ENCODE measurements around the gene POT1. TPM values are rescaled to one million over a fixed set of nuclear protein-coding genes. Genes with fewer than 3 reads are reported as not detected.

Gene POT1
- total and polyA plus RNA-seq, 2 of the 13 experiments (the other 11 are each of a cell fraction or from before 2014, with no cell fraction given) = 21.7 to 23.4 TPM

DNA sequence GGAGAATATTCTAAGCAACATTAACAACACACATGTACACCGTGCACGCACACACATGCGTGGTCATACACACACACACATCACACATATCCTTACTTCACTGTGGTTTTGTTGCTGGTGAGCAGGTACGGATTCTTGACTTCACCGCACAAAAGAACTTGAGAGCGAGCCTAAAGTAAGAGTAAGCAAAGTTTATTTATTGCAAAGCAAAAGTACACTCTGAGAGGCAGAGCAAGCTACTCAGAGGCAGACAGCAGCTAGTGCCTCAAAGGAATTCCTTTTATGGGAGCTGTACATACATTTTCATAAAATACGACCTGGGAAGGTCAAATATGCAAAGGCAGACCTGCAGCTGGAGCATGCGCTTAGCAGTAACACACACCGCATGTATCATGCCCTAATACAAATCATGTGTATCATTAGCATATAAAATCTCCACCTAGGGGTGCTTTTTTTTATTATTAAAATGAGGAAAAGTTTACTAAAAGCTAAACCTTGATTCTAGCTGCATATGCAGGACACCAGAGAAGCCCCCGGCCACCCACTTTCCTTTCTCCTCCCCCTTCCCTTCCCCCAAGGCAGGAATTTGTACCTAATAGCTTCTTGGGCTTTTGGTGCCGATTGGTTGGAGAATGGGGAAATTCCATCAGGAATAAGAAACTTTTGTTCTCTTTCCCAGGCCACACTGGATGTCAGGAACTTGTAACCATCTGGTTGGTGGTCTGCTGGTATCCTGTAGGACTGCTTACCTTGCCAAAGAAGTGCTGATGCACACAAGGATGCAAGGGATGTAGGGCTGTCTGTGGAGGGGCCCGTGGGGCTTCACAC, 147.5 kb downstream of the POT1 start:
- TF ChIP-seq ZFP90 (CRISPR knock-in tag; IDR thresholded peaks at IDR 0.05; ENCODE audit: borderline replicate concordance) (no peak), DPF2 (CRISPR knock-in tag; IDR thresholded peaks at IDR 0.05; ENCODE audit: borderline replicate concordance, low read depth) (no peak), ZNF670 (CRISPR knock-in tag; IDR thresholded peaks at IDR 0.05; ENCODE audit: borderline replicate concordance) (no peak), MYC (CRISPR knock-in tag; IDR thresholded peaks at IDR 0.05; ENCODE audit: borderline replicate concordance) (no peak), GPBP1L1 (CRISPR knock-in tag; IDR thresholded peaks at IDR 0.05) (no peak), PBX3 (CRISPR knock-in tag; IDR thresholded peaks at IDR 0.05; ENCODE audit: borderline replicate concordance) (no peak)
- no peaks in the 10 kb centered on the region for H3K79me2 ChIP-seq (ENCODE audit: insufficient read depth, low read length)
- CTCF ChIA-PET (ENCODE audit: low intra/inter-chr PET ratio, low total read pairs) = no interaction called here
- no peak overlapping the region for H2AFZ ChIP-seq (ENCODE audit: low read length)
- in situ Hi-C loops (cut with HindIII; ENCODE audit: extremely low pct_ligation_motif_present, low pct_unique_long_range_greater_than_20kb) = loop anchor here (5.0 kb wide), 1 partner anchor 630 kb away; no protein-coding TSS in a partner anchor
- no peak overlapping the region for H3K27ac ChIP-seq (ENCODE audit: extremely low read length, insufficient read depth, low read length)
- no peaks in the 10 kb centered on the region for H3K27me3 ChIP-seq (ENCODE audit: control insufficient read depth in 1 of 2, insufficient read depth in 2 of 2, low read length in 2 of 2)
- BruUV-seq (replicated peaks) = no TSS peak
- FAIRE-seq (no peak), DNase-seq (ENCODE audit: low spot score) (no peak), ATAC-seq (no peak; the same call in 2 of the 3 replicates)
- no peaks in the 10 kb centered on the region for H3K36me3 ChIP-seq (replicated peaks in 1 of 2; ENCODE audit: control insufficient read depth in 1 of 2, insufficient read depth in 2 of 2, low read length in 2 of 2)
- POLR2A ChIA-PET = no interaction called here
- H4K20me1 ChIP-seq (ENCODE audit: insufficient read depth, low read length) = no peaks in the 10 kb centered on the region
- no peak overlapping the region for H3K9ac ChIP-seq (ENCODE audit: insufficient read depth, low read depth, low read length)
- 60% methylated on average over 11 of the region's 12 CpGs for WGBS (ENCODE audit: low lambda C conversion rate)
- intact Hi-C loops (cut with micrococcal nuclease; ENCODE audit: unreplicated experiment) = loop anchor here (10.0 kb wide), 1 partner anchor 297 kb away; no protein-coding TSS in a partner anchor
- no peak overlapping the region for H3K4me3 ChIP-seq (replicated peaks in 1 of 3; ENCODE audit: insufficient read depth in 1 of 3, low read depth in 2 of 3, low read length in 3 of 3)
- H3K4me2 ChIP-seq (ENCODE audit: low read depth, low read length) = no peak overlapping the region
- H3K9me3 ChIP-seq (ENCODE audit: low read length) = no peaks in the 10 kb centered on the region
- H3K4me1 ChIP-seq (ENCODE audit: insufficient read depth, low read length) = peaks cover 18% of the 10 kb centered on the region

All from HepG2 (cell line).